Uterus (tissue), 2 donors: ENCODE data around the gene ITPRIPL1.

ENCODE experiments used
- CTCF ChIP-seq, 4 experiments: fragments of 200-600 bp in 2 of 4; fragments of 450-650 bp in 2 of 4; sonication (generic) in 2 of 4; IDR thresholded peaks; one replicate each; pipeline ENCODE4 v1.5.1; 2016 to 2019; ENCODE audit warnings: antibody characterized with exemption in 4 of 4, mild to moderate bottlenecking in 2 of 4, moderate library complexity in 1 of 4
- POLR2A ChIP-seq, 2 donors: fragments of 450-650 bp; IDR thresholded peaks; one replicate each; pipeline ENCODE4 v1.6.1; 2016; ENCODE audit warnings: antibody characterized with exemption in 2 of 2, mild to moderate bottlenecking in 1 of 2, moderate library complexity in 1 of 2

GRCh38 chr2:96336104-96336775 is 11.1 kb downstream of the ITPRIPL1 start:
- TF ChIP-seq CTCF (IDR thresholded peaks at IDR 0.05) (no peak), POLR2A (IDR thresholded peaks at IDR 0.05) (no peak)
